Measurements from ENCODE around the gene SRSF6.

- no peak for TF ChIP-seq CTCF (conservative IDR thresholded peaks at IDR 0.05 in 1 of 2, IDR thresholded peaks at IDR 0.05 in 1 of 2; ENCODE audit: extremely low read depth in 1 of 2, insufficient read depth in 1 of 2, low read depth in 1 of 2, low read length in 2 of 2)
- TF ChIP-seq EZH2 (IDR thresholded peaks at IDR 0.05; ENCODE audit: borderline replicate concordance, low read length) = no peak
Observed at GRCh38 chr20:43426172-43426571, 31.5 kb upstream of the SRSF6 start.

All from mammary epithelial cell (primary cell).